H1 (cell line): Measurements from ENCODE around the gene CACNA1B. TPM values are rescaled to one million over a fixed set of nuclear protein-coding genes. Genes with fewer than 3 reads are reported as not detected.

Source experiments
- CTCF ChIA-PET: fragments of 300-600 bp; sonication (Branson Sonifier 250); formaldehyde crosslinking; loops from one replicate; lab custom pipeline; 2021; ENCODE audit not compliant: partially characterized antibody; lab: Charles Lee
- POLR2A ChIA-PET: fragments of 300-600 bp; sonication (Branson Sonifier 250); formaldehyde crosslinking; loops from one replicate; lab custom pipeline; 2021; ENCODE audit warnings: inconsistent platforms; ENCODE audit not compliant: partially characterized antibody; lab: Charles Lee
- DNase-seq, 2 experiments: peaks; one replicate each; pipeline versions ENCODE4 v3.0.0 to v3.0.0-alpha.2; 2010 to 2022; ENCODE audit warnings: low spot score in 2 of 2, low read depth in 1 of 2, mixed read lengths in 1 of 2
- FAIRE-seq: peaks from 2 replicates; lab custom pipeline; 2011; peaks lifted over from hg19 to GRCh38; lab: Jason Lieb, UNC
- H2AFZ ChIP-seq: 2 replicates; pipeline ENCODE4 v1.8.1; 2012; ENCODE audit warnings: low read length, inconsistent platforms
- H2AK5ac ChIP-seq: 2 replicates; pipeline ENCODE4 v1.6.1; 2013; ENCODE audit warnings: low read depth, low read length
- H2BK120ac ChIP-seq: replicated peaks from 2 replicates; pipeline ENCODE3; 2013; ENCODE audit warnings: low read depth, low read length, inconsistent platforms
- H2BK12ac ChIP-seq: 2 replicates; pipeline ENCODE4 v1.6.1; 2013; ENCODE audit warnings: low read depth, low read length
- H2BK15ac ChIP-seq: 2 replicates; pipeline ENCODE4 v1.6.1; 2013; ENCODE audit warnings: low read length
- H2BK20ac ChIP-seq: 2 replicates; pipeline ENCODE4 v1.6.1; 2013; ENCODE audit warnings: low read length
- H2BK5ac ChIP-seq: 2 replicates; pipeline ENCODE4 v1.6.1; 2013; ENCODE audit warnings: low read depth, low read length
- H3K14ac ChIP-seq: 2 replicates; pipeline ENCODE4 v1.6.1; 2013; ENCODE audit warnings: inconsistent platforms; ENCODE audit not compliant: insufficient read length
- H3K18ac ChIP-seq: 2 replicates; pipeline ENCODE4 v1.6.1; 2013; ENCODE audit warnings: low read length; ENCODE audit errors: extremely low read depth
- H3K23ac ChIP-seq: 2 replicates; pipeline ENCODE4 v1.6.1; 2013; ENCODE audit warnings: inconsistent platforms; ENCODE audit not compliant: insufficient read length
- H3K23me2 ChIP-seq: 2 replicates; pipeline ENCODE4 v1.6.1; 2013; ENCODE audit warnings: low read depth, low read length
- H3K27ac ChIP-seq: 2 replicates; pipeline ENCODE4 v1.6.1; 2011; ENCODE audit warnings: low read depth, low read length, inconsistent platforms
- H3K27me3 ChIP-seq, 4 experiments: replicated peaks in 1 of 4; 1 replicate in 1 of 4; 2 replicates in 3 of 4; pipeline versions ENCODE4 v1.6.1 to v1.8.1; 2011 to 2013; ENCODE audit warnings: low read length in 3 of 4, mild to moderate bottlenecking in 3 of 4, inconsistent platforms in 2 of 4, mixed read lengths in 2 of 4, moderate library complexity in 1 of 4; ENCODE audit not compliant: control insufficient read depth in 3 of 4, insufficient read depth in 3 of 4; ENCODE audit errors: extremely low read depth in 1 of 4
- H3K36me3 ChIP-seq, 4 experiments: 2 replicates each; pipeline versions ENCODE4 v1.6.1 to v1.8.1; 2011 to 2013; ENCODE audit warnings: mild to moderate bottlenecking in 4 of 4, low read length in 3 of 4, moderate library complexity in 2 of 4, control low read depth in 1 of 4, inconsistent platforms in 1 of 4; ENCODE audit not compliant: insufficient read depth in 4 of 4, control insufficient read depth in 2 of 4
- H3K4ac ChIP-seq: replicated peaks from 2 replicates; pipeline ENCODE3; 2013; ENCODE audit warnings: low read length, low read depth, mixed read lengths, inconsistent platforms; ENCODE audit not compliant: insufficient read length
- H3K4me1 ChIP-seq, 4 experiments: replicated peaks in 1 of 4; 1 replicate in 1 of 4; 2 replicates in 3 of 4; pipeline versions ENCODE4 v1.6.1 to v1.8.1; 2011 to 2013; ENCODE audit warnings: low read length in 3 of 4, inconsistent platforms in 2 of 4, mixed read lengths in 1 of 4; ENCODE audit not compliant: insufficient read depth in 4 of 4, control insufficient read depth in 3 of 4
- H3K4me2 ChIP-seq, 2 experiments: 2 replicates each; pipeline versions ENCODE4 v1.6.1 to v1.8.1; 2011 to 2013; ENCODE audit warnings: low read depth in 2 of 2, low read length in 2 of 2, control low read depth in 1 of 2, inconsistent platforms in 1 of 2, mild to moderate bottlenecking in 1 of 2; ENCODE audit not compliant: insufficient read depth in 1 of 2
- H3K4me3 ChIP-seq, 4 experiments: fragments of 200-600, 300-600 bp in 1 of 4; sonication (generic), shearing (Covaris generic), sonication (Bioruptor Twin) in 1 of 4; 2 replicates each; pipeline versions ENCODE4 v1.5.1 to v1.8.1; 2011 to 2016; ENCODE audit warnings: low read length in 4 of 4, low read depth in 3 of 4, control low read depth in 2 of 4, inconsistent platforms in 2 of 4, mild to moderate bottlenecking in 2 of 4, mixed read lengths in 1 of 4, moderate library complexity in 1 of 4; ENCODE audit not compliant: insufficient read depth in 2 of 4; ENCODE audit errors: extremely low read depth in 1 of 4
- H3K56ac ChIP-seq: replicated peaks from 2 replicates; pipeline ENCODE3; 2013; ENCODE audit warnings: low read depth, mild to moderate bottlenecking, mixed read lengths, low read length, inconsistent platforms; ENCODE audit not compliant: insufficient read length
- H3K79me1 ChIP-seq: 2 replicates; pipeline ENCODE4 v1.6.1; 2013; ENCODE audit warnings: low read depth, low read length, control low read depth
- H3K79me2 ChIP-seq, 2 experiments: 2 replicates each; pipeline versions ENCODE4 v1.6.1 to v1.8.1; 2012 to 2013; ENCODE audit warnings: low read length in 2 of 2, mild to moderate bottlenecking in 2 of 2, inconsistent platforms in 1 of 2; ENCODE audit not compliant: insufficient read depth in 2 of 2, control insufficient read depth in 1 of 2
- H3K9ac ChIP-seq, 4 experiments: replicated peaks in 1 of 4; 1 replicate in 1 of 4; 2 replicates in 3 of 4; pipeline versions ENCODE4 v1.6.1 to v1.8.1; 2011 to 2013; ENCODE audit warnings: low read depth in 3 of 4, low read length in 3 of 4, control low read depth in 2 of 4, mild to moderate bottlenecking in 2 of 4, moderate library complexity in 2 of 4, inconsistent platforms in 1 of 4; ENCODE audit errors: extremely low read depth in 1 of 4
- H3K9me3 ChIP-seq, 2 experiments: 2 replicates each; pipeline versions ENCODE4 v1.6.1 to v1.8.1; 2012 to 2013; ENCODE audit warnings: mild to moderate bottlenecking in 2 of 2, moderate library complexity in 2 of 2, control low read depth in 1 of 2, inconsistent platforms in 1 of 2, low read depth in 1 of 2, low read length in 1 of 2, mixed read lengths in 1 of 2; ENCODE audit not compliant: insufficient read depth in 2 of 2
- H4K20me1 ChIP-seq, 2 experiments: replicated peaks in 1 of 2; 2 replicates each; pipeline versions ENCODE3 to v1.8.1; 2011 to 2013; ENCODE audit warnings: inconsistent platforms in 2 of 2, low read length in 2 of 2, mild to moderate bottlenecking in 1 of 2; ENCODE audit not compliant: insufficient read depth in 2 of 2, control insufficient read depth in 1 of 2
- H4K5ac ChIP-seq: 2 replicates; pipeline ENCODE4 v1.6.1; 2013; ENCODE audit warnings: low read length, low read depth, mixed read lengths, inconsistent platforms; ENCODE audit not compliant: insufficient read length
- H4K8ac ChIP-seq: 2 replicates; pipeline ENCODE4 v1.8.0; 2013; ENCODE audit warnings: mild to moderate bottlenecking, moderate library complexity, low read length, inconsistent platforms; ENCODE audit not compliant: insufficient read depth; ENCODE audit errors: extremely low read depth
- H4K91ac ChIP-seq: replicated peaks from 2 replicates; pipeline ENCODE3; 2013; ENCODE audit warnings: low read length, mixed read lengths, inconsistent platforms; ENCODE audit not compliant: insufficient read length
- ASH2L ChIP-seq: fragments of 200-600, 300-600 bp; sonication (generic); IDR thresholded peaks from one replicate; pipeline ENCODE4 v1.7.1; 2017; ENCODE audit warnings: low read length
- CEBPB ChIP-seq: IDR thresholded peaks from 2 replicates; pipeline ENCODE4 v1.6.1; 2012; ENCODE audit warnings: low read depth, low read length
- EGR1 ChIP-seq: IDR thresholded peaks from 2 replicates; pipeline ENCODE4 v1.6.1; 2011; ENCODE audit warnings: low read depth, low read length, borderline replicate concordance
- FOSL1 ChIP-seq: IDR thresholded peaks from 2 replicates; pipeline ENCODE4 v1.6.1; 2011; ENCODE audit warnings: mild to moderate bottlenecking, low read depth, low read length, moderate library complexity; ENCODE audit not compliant: insufficient read depth
- GTF2F1 ChIP-seq: IDR thresholded peaks from 2 replicates; pipeline ENCODE4 v1.6.1; 2012; ENCODE audit warnings: low read depth, low read length, improper control_type of control experiment, borderline replicate concordance
- HDAC2 ChIP-seq, 2 experiments: fragments of 300-600 bp in 1 of 2; sonication (generic) in 1 of 2; IDR thresholded peaks; 2 replicates each; pipeline ENCODE4 v1.6.1; 2011 to 2012; ENCODE audit warnings: low read depth in 2 of 2, low read length in 2 of 2, mild to moderate bottlenecking in 2 of 2, moderate library complexity in 2 of 2, borderline replicate concordance in 1 of 2, inconsistent platforms in 1 of 2
- JUN ChIP-seq: IDR thresholded peaks from 2 replicates; pipeline ENCODE4 v1.6.1; 2011; ENCODE audit warnings: low read depth, mild to moderate bottlenecking, improper control_type of control experiment, low read length
- MAFK ChIP-seq: IDR thresholded peaks from 2 replicates; pipeline ENCODE4 v1.6.1; 2012; ENCODE audit warnings: low read depth, mild to moderate bottlenecking, improper control_type of control experiment, low read length
- SP2 ChIP-seq: IDR thresholded peaks from 2 replicates; pipeline ENCODE4 v1.6.1; 2012; ENCODE audit warnings: mild to moderate bottlenecking, low read length, inconsistent platforms
- SUZ12 ChIP-seq: fragments of 200-600 bp; sonication (generic); IDR thresholded peaks from 2 replicates; pipeline ENCODE4 v1.6.1; 2012; ENCODE audit warnings: mild to moderate bottlenecking, inconsistent platforms, low read length, moderate library complexity, mixed read lengths
- TAF7 ChIP-seq: optimal IDR thresholded peaks from 2 replicates; pipeline ENCODE3; 2011; ENCODE audit warnings: low read depth, mild to moderate bottlenecking, inconsistent platforms, low read length, moderate library complexity, borderline replicate concordance
- TBP ChIP-seq: IDR thresholded peaks from 2 replicates; pipeline ENCODE4 v1.6.1; 2011; ENCODE audit warnings: low read depth, low read length, improper control_type of control experiment
- TEAD4 ChIP-seq: IDR thresholded peaks from 2 replicates; pipeline ENCODE4 v1.6.1; 2012; ENCODE audit warnings: low read depth, low read length, inconsistent platforms, mixed read lengths
- WGBS, 2 experiments: shearing (Covaris generic) in 1 of 2; methylation state at CpG; one replicate each; pipeline versions ENCODE4 v1.1.6 to v1.1.7; 2013 to 2015; ENCODE audit warnings: low lambda C conversion rate in 2 of 2, mixed read lengths in 2 of 2, inconsistent platforms in 1 of 2, low coverage in 1 of 2, missing lambda C conversion rate in 1 of 2; ENCODE audit not compliant: insufficient replicate concordance in 2 of 2, insufficient coverage in 1 of 2, insufficient read length in 1 of 2; ENCODE audit errors: extremely low coverage in 1 of 2, missing lambda C conversion rate in 1 of 2; 5-methylcytosine and 5-hydroxymethylcytosine counted together
- polyA plus RNA-seq, 7 experiments: library from polyadenylated mRNA; depleted of rRNA in 3 of 7; stranded (reverse) in 5 of 7; unstranded in 2 of 7; fragments of >200 nt in 5 of 7; fragments of 200-250 nt in 2 of 7; gene quantifications; 1 replicate in 5 of 7; 2 replicates in 1 of 7; 4 replicates in 1 of 7; pipeline versions ENCODE4 v1.2.1 to v1.2.3, GENCODE V29; 2011 to 2013; ENCODE audit warnings: missing spikeins in 2 of 7, mixed read lengths in 2 of 7
- total RNA-seq: library from RNA; stranded (reverse); fragmentation: NEBNext Ultra II Directional; extraction: Animal tissue kit (Norgen Biotek cat#: 25700); gene quantifications from 2 replicates; pipeline ENCODE4 v1.2.1, GENCODE V29; 2021

CACNA1B gene
- total and polyA plus RNA-seq, 2 of the 8 experiments (the other 6 are each of a cell fraction or from before 2014, with no cell fraction given) = 1.5 to 5.7 TPM

- FAIRE-seq (no peak), DNase-seq (no peak)
- H3K23me2 ChIP-seq = no peaks in the 10 kb centered on the region
- no peak overlapping the region for H3K4ac ChIP-seq
- H3K23ac ChIP-seq = no peak overlapping the region
- ChIA-PET CTCF (interaction anchor here (0.7 to 2.6 kb wide), 3 partner anchors 9 to 12 kb away, joined by 3 to 8 read pairs (median 3); no protein-coding TSS in a partner anchor), POLR2A (no interaction called here)
- H2BK20ac ChIP-seq = no peak overlapping the region
- H3K18ac ChIP-seq = no peak overlapping the region
- no peaks in the 10 kb centered on the region; a peak in 1 of 7 replicates for H3K4me1 ChIP-seq
- H2AFZ ChIP-seq = no peak overlapping the region
- no peak overlapping the region for H4K5ac ChIP-seq
- H2BK15ac ChIP-seq = no peak overlapping the region
- H3K79me1 ChIP-seq = no peaks in the 10 kb centered on the region
- no peak overlapping the region for H3K4me3 ChIP-seq
- H2BK12ac ChIP-seq = no peak overlapping the region
- no peak overlapping the region for H2BK5ac ChIP-seq
- H4K20me1 ChIP-seq = peaks cover 0 to 13% of the 10 kb centered on the region in 2 experiments
- no peak overlapping the region for H2BK120ac ChIP-seq
- no peak overlapping the region for H3K56ac ChIP-seq
- no peak overlapping the region for H3K14ac ChIP-seq
- no peak overlapping the region for H3K27ac ChIP-seq
- H3K9me3 ChIP-seq = peaks cover 17 to 80% of the 10 kb centered on the region in 2 experiments
- H3K9ac ChIP-seq = no peak overlapping the region
- no peak overlapping the region for H4K91ac ChIP-seq
- no peaks in the 10 kb centered on the region for H3K79me2 ChIP-seq
- no peak overlapping the region for H4K8ac ChIP-seq
- 79% methylated on average over 16 of the region's 16 CpGs; no CpG with 5 or more reads in 1 of the 2 experiments for whole genome bisulfite sequencing, 2 experiments
- H3K4me2 ChIP-seq = no peak overlapping the region
- no peak overlapping the region for H2AK5ac ChIP-seq
- no peaks in the 10 kb centered on the region for H3K27me3 ChIP-seq
- no peaks in the 10 kb centered on the region for H3K36me3 ChIP-seq
- no peak for TF ChIP-seq SUZ12
- no peak for TF ChIP-seq EGR1
- TF ChIP-seq GTF2F1 = no peak
- TF ChIP-seq TEAD4 = no peak
- no peak for TF ChIP-seq JUN
- TF ChIP-seq CEBPB = no peak
- no peak for TF ChIP-seq TBP
- TF ChIP-seq MAFK = no peak
- TF ChIP-seq SP2 = no peak
- no peak for TF ChIP-seq ASH2L
- no peak for TF ChIP-seq FOSL1
- TF ChIP-seq TAF7 = no peak
- TF ChIP-seq HDAC2 (IDR thresholded peaks at IDR 0.05; ENCODE audit: borderline replicate concordance in 1 of 2, low read depth in 2 of 2, low read length in 2 of 2) = no peak
Observed at GRCh38 chr9:138009803-138010690, 132.5 kb downstream of the CACNA1B start.
